ENCODE results near the gene MKS1. TPM values are rescaled to one million over a fixed set of nuclear protein-coding genes. Genes with fewer than 3 reads are reported as not detected.

Gene MKS1
- total and polyA plus RNA-seq, 10 of the 15 experiments (the other 5 are each of a cell fraction or from before 2014, with no cell fraction given), result 5.7 to 21.4 (median 13.9) TPM

GRCh38 chr17:58236394-58236793 is 17.3 kb upstream of the MKS1 start:
- WGBS (ENCODE audit: insufficient coverage, insufficient replicate concordance, low lambda C conversion rate, missing lambda C conversion rate), result 25% methylated on average over 2 of the region's 2 CpGs
- Histone ChIP-seq H3K36me3 (ENCODE audit: control insufficient read depth in 2 of 2, insufficient read depth in 2 of 2, low read length in 1 of 2) (no peaks in the 10 kb centered on the region), H3K9ac (ENCODE audit: control insufficient read depth, insufficient read depth, low read length) (no peak overlapping the region), H3K4me2 (ENCODE audit: control insufficient read depth, insufficient read depth) (no peak overlapping the region), H4K20me1 (ENCODE audit: control insufficient read depth, insufficient read depth) (no peaks in the 10 kb centered on the region), H3K27ac (ENCODE audit: control insufficient read depth, insufficient read depth) (no peak overlapping the region), H3K9me3 (replicated peaks; ENCODE audit: control insufficient read depth, insufficient read depth, low read length) (no peaks in the 10 kb centered on the region), H3K4me3 (no peak overlapping the region), H3K27me3 (replicated peaks in 1 of 2; ENCODE audit: control insufficient read depth in 2 of 2, insufficient read depth in 2 of 2, low read length in 1 of 2) (peaks cover 0 to 3% of the 10 kb centered on the region in 2 experiments; a peak in 1 of 4 replicates), H3K4me1 (ENCODE audit: control insufficient read depth, insufficient read depth, low read length) (peaks cover 21% of the 10 kb centered on the region), H3K79me2 (ENCODE audit: control insufficient read depth, insufficient read depth, low read length) (no peaks in the 10 kb centered on the region), H2AFZ (ENCODE audit: control insufficient read depth, low read depth, low read length) (no peak overlapping the region)
- RAD21 ChIA-PET (ENCODE audit: unreplicated experiment), result interaction anchor here (0.6 to 2.1 kb wide), 6 partner anchors 9 to 108 kb away, joined by 3 to 6 read pairs (median 4); no protein-coding TSS in a partner anchor
- SMC1A ChIA-PET (ENCODE audit: uncharacterized antibody, unreplicated experiment), result interaction anchor here (0.6 to 3.1 kb wide), 6 partner anchors 12 to 146 kb away, joined by 3 to 23 read pairs (median 6); no protein-coding TSS in a partner anchor
- FAIRE-seq, result no peak
- in situ Hi-C loops (cut with MboI) (no loop called here), intact Hi-C loops (cut with micrococcal nuclease; ENCODE audit: unreplicated experiment) (no loop called here)
- POLR2A ChIA-PET, result interaction anchor here (1.3 kb wide), 2 partner anchors 11 to 90 kb away, joined by 3 to 6 read pairs; no protein-coding TSS in a partner anchor
- CTCF ChIA-PET, result interaction anchor here (0.6 to 5.3 kb wide), 11 partner anchors 9 to 1800 kb away, joined by 3 to 29 read pairs (median 4); partner anchors contain the start of gene RNF43
- no TSS peak for BruUV-seq (replicated peaks)
- DNase-seq (ENCODE audit: low read depth, low spot score), result no peak
- no peak for TF ChIP-seq ATF2 (IDR thresholded peaks at IDR 0.05; ENCODE audit: low read length)
- no peak for TF ChIP-seq POLR2AphosphoS5 (IDR thresholded peaks at IDR 0.05; ENCODE audit: low read length)
- no peak for TF ChIP-seq NR2F1 (conservative IDR thresholded peaks at IDR 0.05)
- TF ChIP-seq KLF5 (IDR thresholded peaks at IDR 0.05; ENCODE audit: partially characterized antibody), result no peak
- no peak for TF ChIP-seq REST (IDR thresholded peaks at IDR 0.05; ENCODE audit: low read depth, low read length)
- TF ChIP-seq SMAD5 (IDR thresholded peaks at IDR 0.05; ENCODE audit: low read depth), result no peak
- TF ChIP-seq BACH1 (IDR thresholded peaks at IDR 0.05; ENCODE audit: borderline replicate concordance), result no peak
- no peak for TF ChIP-seq PAX8 (IDR thresholded peaks at IDR 0.05)
- TF ChIP-seq JUND (IDR thresholded peaks at IDR 0.05; ENCODE audit: low read depth, low read length), result no peak
- TF ChIP-seq HDGF (IDR thresholded peaks at IDR 0.05), result no peak
- TF ChIP-seq EED (IDR thresholded peaks at IDR 0.05; ENCODE audit: low read depth), result no peak
- TF ChIP-seq NKRF (conservative IDR thresholded peaks at IDR 0.05), result no peak
- TF ChIP-seq SIN3A (IDR thresholded peaks at IDR 0.05; ENCODE audit: low read depth, low read length), result no peak
- no peak for ATAC-seq

Measured in GM12878 (cell line).